NCI-H345 treated with DMSO at 0.1 percent for 48 hours (cell line): ENCODE data around the gene PIEZO2.

Source experiments
- DNase-seq: peaks from one replicate; lab custom pipeline; 2025; ENCODE audit not compliant: unreplicated experiment; lab: John Stamatoyannopoulos, UW

The PIEZO2 gene

GRCh38 chr18:11070593-11070992 is 78.8 kb downstream of the PIEZO2 start:
- DNase-seq, result no peak

- DNase-seq, result no peak
These were observed 83.3 kb downstream of the PIEZO2 start for GRCh38 chr18:11066038-11066437.

DNA sequence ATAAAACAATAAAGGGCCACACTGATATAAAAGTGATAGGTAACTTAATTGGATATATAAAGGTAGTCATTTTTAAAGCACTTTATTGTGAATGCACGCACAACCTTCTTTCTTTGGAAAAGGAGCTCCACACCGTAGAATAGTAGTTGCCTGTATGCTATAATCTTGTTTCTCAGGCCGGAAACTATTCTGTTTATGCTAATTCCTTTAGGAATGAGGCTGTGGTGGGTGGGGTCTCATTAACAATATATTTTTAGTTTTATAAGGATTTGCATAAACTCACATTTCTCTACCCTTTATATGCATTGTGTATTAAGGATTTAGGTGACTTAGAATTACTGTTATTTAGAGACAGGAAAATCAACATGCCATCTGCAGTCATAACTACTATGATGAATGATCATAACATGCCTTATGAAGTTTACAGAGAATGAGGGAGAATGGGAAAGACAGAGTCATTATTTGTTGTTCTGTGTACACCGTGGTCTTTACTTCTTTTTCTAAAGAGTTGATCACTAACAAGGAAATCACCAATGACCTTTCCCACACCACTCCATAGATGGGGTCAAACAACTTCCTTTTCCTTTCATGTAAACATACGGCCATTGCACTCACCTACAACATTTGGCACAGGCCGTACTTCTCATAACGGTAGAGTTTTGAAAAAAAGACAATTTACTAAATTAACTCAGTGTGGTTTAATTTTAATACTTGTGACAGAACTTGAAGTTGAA is 84.5 kb downstream of the PIEZO2 start:
- no peak for DNase-seq

- DNase-seq, result no peak
These were observed 85.3 kb downstream of the PIEZO2 start for GRCh38 chr18:11064106-11064505.

- no peak for DNase-seq
These were observed 93.6 kb downstream of the PIEZO2 start for GRCh38 chr18:11055721-11056120.

DNA sequence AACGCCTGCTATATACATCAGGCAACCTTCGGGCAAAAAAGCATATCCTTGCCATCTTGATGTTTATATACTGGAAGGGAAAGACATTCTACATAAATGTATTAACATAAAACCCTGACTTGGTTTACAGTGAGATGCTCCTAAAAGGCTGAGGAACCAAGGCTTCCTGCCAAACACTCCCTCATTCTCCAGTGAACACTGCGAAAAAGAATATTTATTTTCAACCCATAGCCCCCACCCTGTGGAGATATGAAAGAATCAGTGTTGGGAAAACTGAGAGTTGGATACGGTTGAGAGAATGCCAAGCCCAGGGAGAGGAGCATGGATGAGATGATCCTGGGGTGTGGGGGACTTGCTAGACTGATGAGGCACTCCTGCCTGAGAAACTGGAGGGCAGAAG is 94.9 kb downstream of the PIEZO2 start:
- DNase-seq, result no peak

DNA sequence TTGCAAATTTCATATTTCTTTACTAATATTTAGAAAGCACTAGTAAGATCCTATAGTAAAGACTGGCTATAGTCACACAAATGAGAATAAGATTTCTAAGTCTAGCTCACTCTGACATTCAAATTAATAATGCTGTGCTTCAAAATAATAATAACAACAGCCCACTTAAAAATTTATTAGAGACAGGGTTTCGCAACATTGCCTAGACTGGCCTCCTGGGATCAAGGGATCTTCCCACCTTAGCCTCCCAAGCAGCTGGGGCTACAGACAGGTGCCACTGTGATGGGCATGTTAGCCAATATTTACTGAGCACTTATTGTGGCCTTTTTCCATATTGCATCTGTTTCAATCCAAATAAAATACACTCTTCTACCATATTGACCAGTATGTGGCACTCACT is 96.1 kb downstream of the PIEZO2 start:
- no peak for DNase-seq

GRCh38 chr18:11052800-11053199 is 96.6 kb downstream of the PIEZO2 start:
- DNase-seq, result no peak

- DNase-seq, result no peak
These were observed 97.9 kb downstream of the PIEZO2 start for GRCh38 chr18:11051462-11051861.

GRCh38 chr18:11050966-11051365 is 98.4 kb downstream of the PIEZO2 start:
- DNase-seq, result no peak

DNA sequence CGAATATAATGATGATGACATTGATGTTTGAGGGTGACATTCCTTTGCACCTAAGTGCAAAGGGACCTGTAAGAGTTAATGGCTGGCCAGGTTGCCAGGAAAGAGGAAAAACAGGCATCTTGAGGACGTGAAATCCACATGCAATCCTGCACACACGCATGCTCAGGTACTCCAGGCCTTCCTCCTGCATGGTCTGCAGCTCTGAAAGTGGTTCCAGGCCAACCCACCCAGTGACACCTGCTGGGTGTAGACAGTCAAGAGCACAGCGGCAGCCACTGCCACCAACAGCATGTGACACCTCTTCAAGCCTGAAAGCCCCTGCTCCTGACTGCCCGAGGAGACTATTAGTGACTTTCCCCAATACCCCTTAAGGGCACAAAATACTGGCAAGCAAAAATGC is 101.6 kb downstream of the PIEZO2 start:
- DNase-seq, result no peak

DNA sequence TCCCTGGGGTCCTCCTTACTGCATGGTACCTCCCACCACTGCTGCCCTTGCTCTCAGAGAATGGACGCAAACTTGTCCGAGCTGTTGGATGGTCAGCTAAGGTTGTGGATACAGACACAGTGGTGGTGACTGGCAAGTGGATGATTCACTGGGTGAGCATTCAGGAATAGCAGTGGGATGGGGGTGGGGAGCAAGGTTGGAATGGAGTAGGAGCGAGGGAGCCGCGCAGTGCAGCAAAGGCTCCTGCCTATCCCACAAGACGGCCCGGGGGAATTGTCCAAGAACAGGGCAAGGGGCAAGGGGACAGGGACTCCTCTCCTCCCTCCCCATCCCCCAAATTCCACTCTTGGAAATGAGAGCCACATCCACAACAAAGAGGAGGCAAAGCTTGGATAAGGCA is 102.2 kb downstream of the PIEZO2 start:
- DNase-seq, result no peak

- DNase-seq, result no peak
These were observed 103.2 kb downstream of the PIEZO2 start for GRCh38 chr18:11046140-11046539.

- no peak for DNase-seq
These were observed 105.7 kb downstream of the PIEZO2 start for GRCh38 chr18:11043694-11044093.

- no peak for DNase-seq
These were observed 107.1 kb downstream of the PIEZO2 start for GRCh38 chr18:11042247-11042646.

GRCh38 chr18:11040823-11041656 is 108.3 kb downstream of the PIEZO2 start:
- DNase-seq, result peak; percentile 30

- no peak for DNase-seq
These were observed 109.0 kb downstream of the PIEZO2 start for GRCh38 chr18:11040359-11040758.

GRCh38 chr18:11037533-11038240 is 111.7 kb downstream of the PIEZO2 start:
- no peak for DNase-seq

DNA sequence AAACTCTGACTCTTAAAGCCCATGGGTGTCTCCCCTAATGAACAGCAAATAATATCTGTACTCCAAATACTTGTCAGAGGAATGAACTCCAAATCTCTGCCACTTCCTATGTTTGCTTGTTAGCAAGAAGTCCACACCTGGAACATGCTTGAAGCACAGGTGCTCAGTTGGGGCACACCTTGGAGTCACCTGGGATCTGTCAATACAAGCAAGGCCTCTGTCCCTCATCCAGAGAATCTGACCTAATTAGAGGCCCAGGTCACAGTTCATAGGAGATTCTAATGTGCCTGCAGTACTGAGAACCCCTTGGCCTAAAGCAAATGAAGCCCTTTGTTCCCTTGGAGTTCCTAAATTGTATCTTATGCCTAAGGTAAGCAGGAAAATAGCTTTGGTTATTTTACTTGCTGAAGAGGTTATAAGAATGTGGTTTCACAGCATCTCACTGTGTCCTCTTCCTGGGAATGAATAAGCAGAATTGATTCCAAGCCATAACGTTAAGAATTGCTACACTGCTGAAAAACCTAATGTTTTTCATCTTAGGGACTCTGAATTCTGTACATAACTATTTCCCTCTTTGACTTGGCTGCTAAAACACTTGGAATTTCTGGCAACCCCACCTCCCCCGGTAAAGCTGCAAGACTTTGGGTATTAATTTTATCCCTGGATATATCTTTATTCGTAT is 113.4 kb downstream of the PIEZO2 start:
- no peak for DNase-seq

- DNase-seq, result no peak
These were observed 114.0 kb downstream of the PIEZO2 start for GRCh38 chr18:11035376-11035775.

GRCh38 chr18:11034884-11035283 is 114.5 kb downstream of the PIEZO2 start:
- DNase-seq, result no peak
